K562 (cell line): Measurements from ENCODE around the gene MAPKAPK3. TPM values are rescaled to one million over a fixed set of nuclear protein-coding genes. Genes with fewer than 3 reads are reported as not detected.

Experiments used
- ATAC-seq: fragments of 200-7000 bp; cut with Tn5 transposase; 3 replicates; pipeline ENCODE4 v1.9.1; 2020; ENCODE audit warnings: moderate library complexity
- BruUV-seq: library from RNA; stranded (reverse); fragments of 400-500 nt; replicated peaks from 2 replicates; lab custom pipeline; 2021; lab: Mats Ljungman, UMichigan
- CTCF ChIA-PET: fragments of 300-600 bp; formaldehyde crosslinking; extraction: SDS; loops from one replicate; lab custom pipeline; 2021; ENCODE audit warnings: low intra/inter-chr PET ratio; lab: Yijun Ruan, JAX
- POLR2A ChIA-PET: fragments of 300-600, 350-650 bp; sonication (Branson Sonifier 250); formaldehyde crosslinking; extraction: SDS; loops from one replicate; lab custom pipeline; 2021; ENCODE audit warnings: antibody characterized with exemption, inconsistent platforms; lab: Yijun Ruan, JAX
- DNase-seq, 4 experiments: peaks; one replicate each; pipeline versions ENCODE4 v3.0.0 to v3.0.0-alpha.2; 2011 to 2018; ENCODE audit warnings: low spot score in 3 of 4, mixed read lengths in 3 of 4; ENCODE audit errors: extremely low read depth in 1 of 4
- FAIRE-seq: peaks from 2 replicates; lab custom pipeline; 2011; peaks lifted over from hg19 to GRCh38; lab: Jason Lieb, UNC
- H2AFZ ChIP-seq: 2 replicates; pipeline ENCODE4 v1.6.0; 2011; ENCODE audit warnings: low read depth, low read length, control low read depth, inconsistent platforms
- H3K27ac ChIP-seq: fragments of 200-600 bp; 3 replicates; pipeline ENCODE4 v1.8.0; 2011; ENCODE audit warnings: low read depth, mild to moderate bottlenecking, control low read depth, inconsistent platforms, low read length, moderate library complexity, mixed read lengths; ENCODE audit errors: extremely low read depth
- H3K27me3 ChIP-seq, 2 experiments: fragments of 300-600 bp in 1 of 2; 2 replicates in 1 of 2; 3 replicates in 1 of 2; pipeline versions ENCODE4 v1.6.0 to v1.8.0; 2011; ENCODE audit warnings: inconsistent platforms in 2 of 2, low read length in 2 of 2, mild to moderate bottlenecking in 1 of 2, mixed read lengths in 1 of 2, moderate library complexity in 1 of 2; ENCODE audit not compliant: control insufficient read depth in 2 of 2, insufficient read depth in 2 of 2
- H3K36me3 ChIP-seq: fragments of 300-600 bp; 3 replicates; pipeline ENCODE4 v1.8.0; 2011; ENCODE audit warnings: mild to moderate bottlenecking, low read length, inconsistent platforms; ENCODE audit not compliant: control insufficient read depth, insufficient read depth
- H3K4me1 ChIP-seq, 2 experiments: fragments of 200-600 bp in 1 of 2; replicated peaks in 1 of 2; 2 replicates in 1 of 2; 3 replicates in 1 of 2; pipeline versions ENCODE4 v1.5.1 to v1.8.0; 2011; ENCODE audit warnings: inconsistent platforms in 2 of 2, low read length in 2 of 2, mild to moderate bottlenecking in 1 of 2, mixed read lengths in 1 of 2, moderate library complexity in 1 of 2; ENCODE audit not compliant: control insufficient read depth in 2 of 2, insufficient read depth in 2 of 2
- H3K4me2 ChIP-seq: 2 replicates; pipeline ENCODE4 v1.6.1; 2011; ENCODE audit warnings: low read length, control low read depth, inconsistent platforms, mixed read lengths; ENCODE audit not compliant: insufficient read depth
- H3K4me3 ChIP-seq: fragments of 200-600 bp; sonication (generic), shearing (Covaris generic); 2 replicates; pipeline ENCODE4 v1.5.1; 2016; ENCODE audit warnings: control low read depth, inconsistent platforms
- H3K79me2 ChIP-seq: fragments of 200-600 bp; 3 replicates; pipeline ENCODE4 v1.8.0; 2011; ENCODE audit warnings: low read length, inconsistent platforms; ENCODE audit not compliant: control insufficient read depth, insufficient read depth
- H3K9ac ChIP-seq, 2 experiments: 2 replicates each; pipeline versions ENCODE4 v1.6.0 to v1.6.1; 2011; ENCODE audit warnings: low read depth in 2 of 2, low read length in 2 of 2, control low read depth in 1 of 2, inconsistent platforms in 1 of 2, mild to moderate bottlenecking in 1 of 2, mixed read lengths in 1 of 2; ENCODE audit not compliant: insufficient read depth in 1 of 2
- H3K9me1 ChIP-seq: one replicate; pipeline ENCODE4 v1.6.0; 2011; ENCODE audit warnings: inconsistent platforms, mild to moderate bottlenecking, low read length, moderate library complexity; ENCODE audit not compliant: control insufficient read depth, insufficient read depth
- H3K9me3 ChIP-seq: replicated peaks from 2 replicates; pipeline ENCODE4 v1.5.1; 2011; ENCODE audit warnings: low read depth, low read length, inconsistent platforms; ENCODE audit not compliant: control insufficient read depth, insufficient read depth
- H4K20me1 ChIP-seq: replicated peaks from 2 replicates; pipeline ENCODE4 v1.6.1; 2011; ENCODE audit warnings: low read length, inconsistent platforms, mixed read lengths; ENCODE audit not compliant: control insufficient read depth, insufficient read depth
- DMBX1 ChIP-seq: fragments of 250-450 bp; sonication (Bioruptor Pico); IDR thresholded peaks from 2 replicates; pipeline ENCODE4 v1.8.0; 2022; ENCODE audit warnings: inconsistent platforms, mild to moderate bottlenecking, moderate library complexity, borderline replicate concordance
- HNRNPH1 ChIP-seq: fragments of 200-400 bp; formaldehyde crosslinking; optimal IDR thresholded peaks from 2 replicates; pipeline ENCODE3; 2017; ENCODE audit warnings: low read depth, mild to moderate bottlenecking, low read length, moderate library complexity
- NKRF ChIP-seq: fragments of 450-650 bp; IDR thresholded peaks from 2 replicates; pipeline ENCODE4 v1.6.1; 2016; ENCODE audit warnings: borderline replicate concordance
- NR4A1 ChIP-seq, 2 experiments: fragments of 250-450 bp in 1 of 2; fragments of 450-650 bp in 1 of 2; sonication (Bioruptor Pico) in 1 of 2; IDR thresholded peaks; 2 replicates each; pipeline versions ENCODE4 v1.4.0 to v1.6.1; 2016 to 2020; ENCODE audit warnings: mild to moderate bottlenecking in 2 of 2, missing compliant biosample characterization in 1 of 2, missing genetic modification characterization in 1 of 2, moderate library complexity in 1 of 2
- POLR2A ChIP-seq: fragments of 450-650 bp; conservative IDR thresholded peaks from 2 replicates; pipeline ENCODE4 v1.6.1; 2016
- RBFOX2 ChIP-seq: fragments of 200-400 bp; formaldehyde crosslinking; IDR thresholded peaks from 2 replicates; pipeline ENCODE4 v1.6.1; 2017; ENCODE audit warnings: low read depth, mild to moderate bottlenecking, low read length, moderate library complexity
- REST ChIP-seq, 2 experiments: fragments of 450-650 bp; formaldehyde crosslinking in 1 of 2; IDR thresholded peaks; 2 replicates each; pipeline versions ENCODE4 v1.4.0 to v1.6.1; 2014 to 2020; ENCODE audit warnings: mild to moderate bottlenecking in 2 of 2, borderline replicate concordance in 1 of 2, low read depth in 1 of 2
- TCF3 ChIP-seq: sonication (generic); formaldehyde crosslinking; IDR thresholded peaks from 2 replicates; pipeline ENCODE4 v1.4.0; 2020; ENCODE audit warnings: mild to moderate bottlenecking, missing genetic modification reagents
- ZNF232 ChIP-seq: sonication (generic); formaldehyde crosslinking; IDR thresholded peaks from 2 replicates; pipeline ENCODE4 v1.8.0; 2022; ENCODE audit warnings: mild to moderate bottlenecking, missing genetic modification reagents
- ZNF311 ChIP-seq: fragments of 250-450 bp; sonication (Bioruptor Pico); IDR thresholded peaks from 2 replicates; pipeline ENCODE4 v1.4.0; 2020; ENCODE audit warnings: mild to moderate bottlenecking, moderate library complexity
- ZNF830 ChIP-seq: fragments of 250-450 bp; sonication (Bioruptor Pico); IDR thresholded peaks from 2 replicates; pipeline ENCODE4 v1.5.0; 2021; ENCODE audit warnings: mild to moderate bottlenecking
- WGBS: fragments of 100-300 bp; shearing (Covaris generic); methylation state at CpG from one replicate; pipeline ENCODE4 v1.1.6; 2016; ENCODE audit warnings: low coverage, mixed read lengths; ENCODE audit not compliant: insufficient coverage; ENCODE audit errors: missing lambda C conversion rate; 5-methylcytosine and 5-hydroxymethylcytosine counted together
- in situ Hi-C: fragments of 300-500 bp; cut with MboI; formaldehyde crosslinking; loops from 4 replicates; pipeline ENCODE4 v1.15.0; 2018; ENCODE audit warnings: inconsistent platforms, mixed read lengths
- intact Hi-C: fragments of 100-400 bp; cut with micrococcal nuclease; formaldehyde crosslinking; loops from 2 replicates; pipeline ENCODE4 v1.14.2; 2022
- polyA plus RNA-seq, 8 experiments: library from polyadenylated mRNA; depleted of rRNA in 4 of 8; stranded (reverse) in 5 of 8; unstranded in 3 of 8; fragments of >200 nt; fragmentation: Nextera tagmentation in 2 of 8; fragmentation: Illumina TruSeq in 1 of 8; extraction: Ambion mirVana in 2 of 8; extraction: Trizol in 1 of 8; gene quantifications; 2 replicates each; pipeline versions ENCODE4 v1.2.1 to v1.2.3, GENCODE V29; 2011 to 2014; ENCODE audit warnings: inconsistent platforms in 1 of 8, missing spikeins in 1 of 8
- total RNA-seq, 7 experiments: library from RNA; depleted of rRNA in 6 of 7; stranded (reverse); fragments of >200 nt in 6 of 7; fragmentation: Illumina TruSeq in 2 of 7; extraction: Trizol in 2 of 7; gene quantifications; 2 replicates each; pipeline versions ENCODE4 v1.2.1 to v1.2.3, GENCODE V29; 2011 to 2021; ENCODE audit warnings: low replicate concordance in 1 of 7

The MAPKAPK3 gene
- total and polyA plus RNA-seq, 9 of the 15 experiments (the other 6 are each of a cell fraction or from before 2014, with no cell fraction given) = 8.0 to 56.4 (median 41.2) TPM

- H3K9ac ChIP-seq = peak overlapping the region; percentile 74 to 89
- H3K27ac ChIP-seq = peak overlapping the region; percentile 96
- H3K79me2 ChIP-seq = peaks cover 15% of the 10 kb centered on the region
- ATAC-seq = no peak
- no peaks in the 10 kb centered on the region for H4K20me1 ChIP-seq
- POLR2A ChIA-PET = interaction anchor here (0.7 to 1.4 kb wide), 5 partner anchors 9 to 254 kb away, joined by 3 to 8 read pairs (median 4); partner anchors contain the start of genes CISH and ZMYND10
- no peak for DNase-seq
- FAIRE-seq = peak; percentile 65
- no peak overlapping the region for H3K4me2 ChIP-seq
- H3K4me1 ChIP-seq = peaks cover 43 to 59% of the 10 kb centered on the region in 2 experiments
- H3K4me3 ChIP-seq = no peak overlapping the region
- no peaks in the 10 kb centered on the region for H3K27me3 ChIP-seq
- H3K36me3 ChIP-seq = peaks cover 8% of the 10 kb centered on the region; the same call in 2 of the 3 replicates
- intact Hi-C loops (no loop called here), in situ Hi-C loops (no loop called here)
- BruUV-seq = no TSS peak
- WGBS = 100% methylated on average over 3 of the region's 6 CpGs
- no peaks in the 10 kb centered on the region for H3K9me1 ChIP-seq
- no peaks in the 10 kb centered on the region for H3K9me3 ChIP-seq
- H2AFZ ChIP-seq = peak overlapping the region; percentile 65; the same call in 1 of the 2 replicates
- CTCF ChIA-PET = no interaction called here
- TF ChIP-seq NR4A1 (CRISPR knock-in tag; IDR thresholded peaks at IDR 0.05) = no peak
- no peak for TF ChIP-seq NR4A1 (tag; IDR thresholded peaks at IDR 0.05)
- TF ChIP-seq ZNF232 = 0 out of 2 replicates have a peak, but pooled peaks have one; percentile 22
- TF ChIP-seq REST (IDR thresholded peaks at IDR 0.05; ENCODE audit: borderline replicate concordance) = peak; percentile 50
- TF ChIP-seq REST (CRISPR knock-in tag; IDR thresholded peaks at IDR 0.05; ENCODE audit: low read depth) = no peak
- TF ChIP-seq POLR2A = no peak
- TF ChIP-seq ZNF830 (CRISPR knock-in tag) = no peak
- peak; percentile 7; the same call in 1 of the 2 replicates for TF ChIP-seq RBFOX2
- TF ChIP-seq HNRNPH1 = no peak
- TF ChIP-seq NKRF = no peak
- peak; percentile 25; the same call in 1 of the 2 replicates for TF ChIP-seq DMBX1 (CRISPR knock-in tag)
- TF ChIP-seq TCF3 (CRISPR knock-in tag) = no peak
- TF ChIP-seq ZNF311 = no peak; the same call in 1 of the 2 replicates
These were observed 17.7 kb upstream of the MAPKAPK3 start for GRCh38 chr3:50599115-50599715.
